HG03342 (cell line): ENCODE measurements around the gene UGT1A9.

Experiments
- ATAC-seq: cut with Tn5 transposase; IDR thresholded peaks from one replicate; pipeline ENCODE4 v1.9.1; 2021; ENCODE audit warnings: mild to moderate bottlenecking, moderate library complexity; ENCODE audit not compliant: unreplicated experiment

UGT1A9 gene

DNA sequence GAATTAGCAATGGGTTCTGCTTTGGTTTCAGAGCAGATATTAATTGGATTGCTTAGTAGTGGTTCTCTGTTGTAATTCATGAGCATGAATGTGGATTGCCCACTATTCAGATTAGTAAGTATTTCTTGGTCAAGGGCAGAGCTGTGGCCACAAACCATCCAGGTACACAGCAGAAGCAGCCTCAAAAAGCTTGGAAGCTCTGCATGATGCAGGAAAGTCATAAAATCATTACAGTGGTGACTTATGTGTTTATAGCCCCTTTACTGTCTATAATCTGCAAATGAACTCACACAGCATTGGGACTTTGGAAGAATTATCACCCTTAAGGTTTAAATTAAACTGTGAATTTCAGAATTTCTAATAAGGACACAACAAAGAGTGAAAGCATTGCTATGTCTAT lies 86.4 kb downstream of the UGT1A9 start:
- no peak for ATAC-seq

- no peak for ATAC-seq
These were observed 87.2 kb downstream of the UGT1A9 start for GRCh38 chr2:233758849-233759248.

GRCh38 chr2:233760043-233760442 lies 88.3 kb downstream of the UGT1A9 start, which contains the start of gene UGT1A1:
TSS of gene UGT1A1 (plus strand) at chr2:233760270. CDS start at chr2:233760288, 18 bp downstream.
- no peak for ATAC-seq

DNA sequence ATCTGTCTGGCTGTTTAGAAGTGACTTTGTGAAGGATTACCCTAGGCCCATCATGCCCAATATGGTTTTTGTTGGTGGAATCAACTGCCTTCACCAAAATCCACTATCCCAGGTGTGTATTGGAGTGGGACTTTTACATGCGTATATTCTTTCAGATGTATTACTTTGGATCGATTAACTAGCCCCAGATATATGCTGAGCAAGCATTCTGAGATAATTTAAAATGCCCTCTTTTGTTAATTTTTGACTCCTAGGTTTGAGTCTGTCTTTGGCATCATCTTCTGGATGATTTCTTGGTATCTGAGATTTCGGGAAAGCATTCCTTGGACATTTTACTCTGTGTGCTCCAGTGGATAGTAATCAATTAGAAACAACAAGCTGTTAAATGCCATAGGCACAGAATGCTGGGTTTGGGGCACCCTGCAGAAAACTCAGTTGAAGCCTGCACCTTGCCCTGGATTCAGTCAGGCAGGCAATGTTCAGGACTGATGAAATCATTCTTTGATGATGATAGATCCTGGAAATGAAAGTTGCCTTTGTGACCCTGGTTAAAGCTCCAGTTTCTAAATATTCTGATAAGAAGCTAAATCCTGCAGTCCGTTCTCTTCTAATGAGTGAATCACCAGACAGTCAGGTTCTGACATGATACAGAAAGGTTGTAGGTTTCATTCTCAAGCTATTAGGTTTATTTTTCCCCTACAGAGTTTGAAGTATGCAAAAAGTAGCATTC lies 89.5 kb downstream of the UGT1A9 start:
- ATAC-seq, result no peak

- ATAC-seq, result no peak
These were observed 92.6 kb downstream of the UGT1A9 start for GRCh38 chr2:233764264-233764663.

- ATAC-seq, result no peak
These were observed 93.1 kb downstream of the UGT1A9 start for GRCh38 chr2:233764761-233765160.

DNA sequence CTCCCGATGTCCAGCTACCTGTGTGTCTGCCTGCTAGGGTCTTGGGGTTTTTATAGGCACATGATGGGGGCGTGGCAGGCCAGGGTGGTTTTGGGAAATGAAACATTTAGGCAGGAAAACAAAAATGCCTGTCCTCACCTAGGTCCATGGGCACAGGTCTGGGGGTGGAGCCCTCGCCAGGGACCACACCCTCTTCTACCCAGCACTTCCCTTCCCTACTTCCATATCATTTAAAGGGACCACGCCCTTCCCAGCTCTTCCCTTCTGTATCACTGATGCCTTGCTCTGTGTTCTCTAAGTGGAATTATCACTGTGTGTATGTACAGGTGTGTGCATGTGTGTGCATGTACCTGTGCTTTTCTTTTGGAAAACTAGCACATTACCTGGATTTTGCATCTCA lies 94.7 kb downstream of the UGT1A9 start:
- no peak for ATAC-seq

- no peak for ATAC-seq
These were observed 96.4 kb downstream of the UGT1A9 start for GRCh38 chr2:233768076-233768475.

DNA sequence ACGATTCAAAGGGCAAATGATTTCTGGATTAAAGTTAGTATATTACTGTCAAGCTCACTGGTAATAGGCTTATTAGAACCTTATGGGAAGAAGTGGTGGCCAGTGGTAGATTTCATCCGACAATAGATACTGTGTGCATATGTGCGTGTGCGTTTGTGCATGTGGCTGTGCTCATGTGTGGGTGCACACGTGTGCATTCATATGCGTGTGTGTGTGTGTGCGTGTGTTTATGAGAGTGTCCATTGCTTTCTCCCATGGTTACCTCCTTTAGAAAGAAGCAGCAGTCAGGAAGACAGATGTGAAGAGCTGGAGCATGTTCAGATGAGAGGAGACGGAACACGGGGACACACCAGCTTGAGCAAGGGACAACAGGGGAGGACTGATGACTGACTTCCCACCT lies 97.6 kb downstream of the UGT1A9 start:
- ATAC-seq, result no peak

GRCh38 chr2:233772153-233772552 lies 100.5 kb downstream of the UGT1A9 start:
- no peak for ATAC-seq

- ATAC-seq, result no peak
These were observed 100.9 kb downstream of the UGT1A9 start for GRCh38 chr2:233772583-233772982.

GRCh38 chr2:233773854-233774253 lies 102.2 kb downstream of the UGT1A9 start:
- no peak for ATAC-seq

DNA sequence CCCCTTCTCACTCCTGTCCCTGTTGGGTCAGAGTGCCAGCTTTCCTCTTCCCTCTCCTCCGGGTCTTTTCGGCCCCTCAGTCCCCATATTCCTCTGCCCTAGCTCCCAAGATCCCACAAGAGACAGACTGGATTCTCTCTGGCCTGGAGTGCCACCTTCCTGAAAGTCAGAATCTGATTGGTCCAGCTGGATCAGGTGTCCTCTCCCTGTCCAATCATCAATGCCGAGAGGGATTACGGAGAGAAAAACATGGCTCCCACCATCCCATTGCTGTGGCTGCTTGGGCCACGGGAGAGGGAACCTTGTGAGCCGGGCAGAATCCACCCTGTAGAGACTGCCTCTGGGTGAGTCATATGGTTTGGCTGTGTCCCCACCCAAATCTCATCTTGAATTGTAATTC lies 103.7 kb downstream of the UGT1A9 start:
- ATAC-seq, result no peak

GRCh38 chr2:233778030-233778429 lies 106.3 kb downstream of the UGT1A9 start, which contains the start of gene MROH2A:
TSS of gene MROH2A (plus strand) at chr2:233778330. CDS start at chr2:233779359, 1,029 bp downstream.
- ATAC-seq, result no peak

DNA sequence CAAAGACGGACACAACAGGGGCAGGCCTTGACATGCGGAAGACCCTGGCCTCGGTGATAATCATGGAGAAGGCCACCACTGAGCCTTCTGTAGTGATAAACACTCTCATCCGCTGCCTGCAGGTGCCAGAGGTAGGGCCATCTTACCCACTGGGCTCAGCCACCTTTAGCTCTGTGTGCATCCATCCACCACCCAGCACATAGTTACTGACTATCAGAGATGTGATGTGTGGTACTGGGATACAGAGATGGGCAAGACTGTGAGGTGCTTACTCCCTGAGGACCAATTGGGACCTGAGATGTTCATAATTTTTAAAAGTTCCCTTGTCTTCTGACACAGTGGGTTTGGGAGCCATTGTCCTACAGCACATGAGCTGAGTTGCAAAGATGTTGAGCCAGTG lies 108.0 kb downstream of the UGT1A9 start:
- ATAC-seq, result no peak

DNA sequence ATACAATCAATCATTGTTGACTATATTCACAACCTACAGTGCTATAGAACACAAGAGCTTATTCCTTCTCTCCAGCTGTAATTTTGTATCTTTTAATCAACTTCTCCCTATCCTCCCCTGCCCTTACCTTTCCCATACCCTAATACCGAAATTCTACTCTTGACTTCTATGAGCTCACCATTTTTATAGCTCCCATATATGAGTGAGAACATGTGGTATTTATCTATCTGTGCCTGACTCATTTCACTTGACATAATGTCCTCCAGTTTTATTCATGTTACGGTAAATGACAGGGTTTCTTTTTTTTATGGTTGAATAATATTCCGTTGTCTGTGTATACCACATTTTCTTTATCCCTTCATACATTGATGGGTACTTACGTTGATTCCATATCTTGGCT lies 109.1 kb downstream of the UGT1A9 start:
- no peak for ATAC-seq

- ATAC-seq, result no peak
These were observed 117.9 kb downstream of the UGT1A9 start for GRCh38 chr2:233789554-233789953.

DNA sequence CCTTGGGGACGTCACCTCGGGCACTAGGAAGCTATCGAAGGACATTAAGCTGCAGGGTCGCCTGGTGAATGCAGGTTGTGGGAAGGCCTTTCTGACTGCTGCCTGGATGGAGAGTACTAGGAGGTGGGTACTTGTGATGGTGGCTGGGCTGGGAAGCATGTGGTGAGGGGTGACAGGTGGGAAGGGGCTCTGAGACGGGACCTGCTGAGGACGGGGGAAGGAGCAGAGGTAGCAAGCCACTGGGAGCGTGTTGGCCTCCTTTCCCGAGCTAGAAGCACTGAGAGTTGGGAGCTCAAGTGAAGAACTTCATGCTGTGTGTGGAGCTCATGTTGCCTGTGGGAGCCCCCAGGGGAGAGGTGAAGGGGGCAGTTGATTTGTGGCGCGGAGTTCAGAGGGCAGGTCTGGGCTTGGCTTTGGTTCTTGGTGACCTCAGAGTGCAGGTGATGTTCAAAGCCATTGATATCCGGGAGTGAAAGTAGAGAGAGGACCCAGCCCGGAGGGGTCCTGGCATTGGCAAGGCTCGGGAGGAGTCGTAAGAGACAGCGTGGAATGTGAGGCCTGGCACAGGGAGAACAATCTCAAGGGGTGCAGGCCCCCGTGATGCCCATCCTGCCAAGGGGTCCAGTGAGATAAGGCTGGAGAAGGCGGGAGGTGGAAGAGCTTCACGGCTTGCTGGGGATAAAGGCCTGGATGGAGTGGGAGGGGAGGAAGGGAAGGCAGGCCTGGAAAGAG lies 119.6 kb downstream of the UGT1A9 start:
- no peak for ATAC-seq

DNA sequence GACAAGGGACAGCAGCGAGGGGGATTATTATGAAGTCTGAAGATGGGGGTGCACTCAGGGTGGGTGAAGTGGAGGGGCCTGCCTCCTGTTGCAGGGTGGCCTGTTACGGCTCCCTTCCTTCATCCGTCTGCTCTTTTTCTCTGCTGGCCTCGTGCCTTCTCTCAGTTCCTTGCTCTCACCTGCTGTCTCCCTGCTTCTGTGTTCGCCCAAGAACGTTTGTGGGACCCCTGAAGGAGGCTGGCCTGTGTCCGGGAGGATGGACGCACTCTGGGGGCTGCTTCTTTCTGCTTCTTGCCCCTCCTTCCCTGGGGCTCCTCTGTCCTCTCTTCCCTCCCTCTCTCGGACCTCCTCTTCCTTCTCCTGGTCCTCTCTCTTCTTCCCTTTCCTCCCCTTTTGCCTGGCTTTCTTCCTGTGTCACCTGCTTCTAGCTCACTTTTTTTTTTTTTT lies 120.2 kb downstream of the UGT1A9 start:
- ATAC-seq, result no peak

DNA sequence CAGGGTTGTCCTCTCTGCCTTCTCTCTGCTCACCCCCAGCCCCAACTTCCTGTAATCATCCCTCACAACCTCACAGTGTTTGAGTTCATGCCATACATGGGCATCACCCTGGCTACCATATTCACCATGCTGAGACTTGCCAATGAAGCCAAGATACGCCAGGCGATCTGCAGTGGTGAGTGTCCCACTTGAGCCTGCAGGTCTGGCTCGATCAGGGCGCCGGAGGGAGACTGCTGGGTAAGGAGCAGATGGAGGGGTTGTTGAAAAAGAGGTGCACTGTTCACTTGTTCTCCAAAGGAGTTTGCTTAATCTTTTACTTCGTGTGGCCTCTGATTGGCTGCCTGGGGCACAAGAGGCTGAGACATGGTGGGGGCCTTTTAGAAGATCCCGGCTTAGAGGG lies 121.0 kb downstream of the UGT1A9 start:
- ATAC-seq, result no peak

GRCh38 chr2:233793465-233794127 lies 121.9 kb downstream of the UGT1A9 start:
- no peak for ATAC-seq
